DMS 273 (cell line): Measurements from ENCODE around the gene SPSB4.
A peak's percentile ranks its signal among the peaks of the same experiment; 100 is the strongest.

Experiments
- DNase-seq: peaks from one replicate; lab custom pipeline; 2025; ENCODE audit not compliant: unreplicated experiment; lab: John Stamatoyannopoulos, UW

The SPSB4 gene

DNA sequence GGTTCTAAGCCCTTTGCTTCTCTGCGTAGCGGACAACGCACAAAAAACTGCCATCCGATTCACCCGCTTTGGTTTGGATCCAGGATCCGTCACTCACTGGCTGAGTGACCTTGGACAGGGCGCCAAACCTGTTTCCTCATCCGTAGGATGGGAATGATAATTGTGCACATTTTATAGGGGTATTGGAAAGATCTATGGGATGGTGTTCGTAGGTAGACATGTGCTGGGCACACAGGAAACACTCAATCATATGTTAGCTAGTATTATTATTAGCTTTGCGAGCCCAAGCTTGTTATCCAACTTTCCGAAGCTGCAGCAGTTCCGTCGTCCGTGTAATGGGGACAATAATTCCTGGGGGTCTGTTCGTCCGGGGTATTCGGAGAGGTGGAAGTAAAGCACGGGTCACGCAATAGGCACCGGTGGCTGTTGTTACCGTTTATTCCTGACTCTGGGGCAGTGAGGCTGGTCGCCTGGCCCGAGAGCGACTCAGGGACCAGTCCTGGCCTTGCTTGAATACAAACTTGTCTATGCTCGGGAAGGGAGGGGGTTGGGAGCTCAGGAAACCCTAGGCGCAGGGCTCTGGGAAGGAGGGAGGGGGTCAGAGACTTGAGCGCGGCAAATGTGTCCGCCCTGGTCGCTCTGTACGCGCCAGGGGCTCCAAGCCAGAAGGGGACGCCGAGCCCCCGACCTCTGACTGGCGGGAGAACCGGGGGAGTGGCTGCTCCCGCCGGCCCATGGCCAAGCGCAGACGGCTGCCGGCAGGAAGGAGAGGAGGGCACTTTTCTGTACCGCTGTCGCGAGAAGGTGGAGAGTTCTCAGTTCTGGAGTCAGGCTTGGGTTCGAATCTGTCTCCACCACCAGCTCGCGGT is 1.3 kb downstream of the SPSB4 start:
- peak; percentile 75 for DNase-seq

DNA sequence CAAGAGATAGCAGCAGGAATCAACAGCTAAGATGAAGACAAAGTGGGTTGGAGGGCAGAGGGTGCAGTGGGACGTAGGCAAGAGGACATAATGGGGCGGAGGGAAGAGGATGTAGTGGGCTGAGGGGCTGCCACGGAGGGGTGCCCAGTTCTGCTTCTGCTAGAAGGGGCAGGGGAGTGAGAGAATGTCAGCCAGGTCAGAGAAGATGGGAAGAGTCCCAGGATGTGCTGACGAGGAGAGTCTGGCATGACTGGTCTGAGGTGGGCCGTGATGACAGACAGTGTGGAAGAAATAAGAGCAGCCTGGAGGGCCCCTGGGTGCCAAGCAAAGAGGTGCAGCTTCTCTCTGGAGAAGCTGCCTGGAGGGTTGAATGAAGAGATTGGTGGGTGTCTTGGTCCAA is 4.0 kb downstream of the SPSB4 start:
- DNase-seq, result no peak

DNA sequence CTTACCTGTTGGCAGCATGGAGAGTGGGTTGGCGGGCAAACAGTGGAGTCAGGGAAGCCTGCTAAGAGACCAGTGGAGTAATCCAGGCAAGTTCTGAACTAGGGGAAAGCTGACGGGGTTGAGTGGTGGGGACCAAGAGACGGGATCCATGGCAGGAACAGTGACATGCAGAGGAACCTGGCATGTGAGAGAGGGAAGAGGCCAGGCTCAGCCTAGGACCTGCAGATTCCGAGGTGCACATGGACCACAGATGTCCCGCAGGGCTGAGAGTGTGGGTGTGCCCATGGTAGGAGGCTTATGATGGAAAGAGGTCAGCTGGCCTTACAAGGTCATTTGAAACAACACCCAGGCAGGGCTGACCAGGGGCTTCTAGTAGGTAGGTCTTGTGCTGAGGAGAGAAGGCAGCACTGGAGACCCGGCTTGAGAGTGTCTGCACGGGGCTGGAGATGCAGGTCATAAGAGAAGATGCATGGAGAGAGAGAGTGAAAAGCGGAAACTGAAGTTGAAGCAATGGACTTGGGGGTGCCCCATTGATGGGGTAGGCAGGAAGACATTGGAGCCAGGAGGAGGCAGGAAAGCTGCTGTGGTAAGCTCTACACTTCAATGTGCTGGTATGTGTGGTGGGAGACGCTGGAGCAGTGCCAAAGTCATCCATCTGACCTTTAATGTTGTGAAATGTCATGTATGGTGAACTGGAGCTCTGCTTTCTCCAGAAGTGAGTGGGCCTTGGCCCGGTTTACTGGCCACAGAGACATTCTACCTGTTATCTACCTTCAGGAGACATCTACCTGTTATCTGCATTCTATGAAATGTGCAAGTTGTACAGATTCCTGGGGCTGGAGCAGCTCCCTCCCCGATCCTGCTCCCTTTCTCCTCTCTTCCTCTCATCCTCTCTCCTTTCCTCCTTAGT is 4.6 kb downstream of the SPSB4 start:
- no peak for DNase-seq

DNA sequence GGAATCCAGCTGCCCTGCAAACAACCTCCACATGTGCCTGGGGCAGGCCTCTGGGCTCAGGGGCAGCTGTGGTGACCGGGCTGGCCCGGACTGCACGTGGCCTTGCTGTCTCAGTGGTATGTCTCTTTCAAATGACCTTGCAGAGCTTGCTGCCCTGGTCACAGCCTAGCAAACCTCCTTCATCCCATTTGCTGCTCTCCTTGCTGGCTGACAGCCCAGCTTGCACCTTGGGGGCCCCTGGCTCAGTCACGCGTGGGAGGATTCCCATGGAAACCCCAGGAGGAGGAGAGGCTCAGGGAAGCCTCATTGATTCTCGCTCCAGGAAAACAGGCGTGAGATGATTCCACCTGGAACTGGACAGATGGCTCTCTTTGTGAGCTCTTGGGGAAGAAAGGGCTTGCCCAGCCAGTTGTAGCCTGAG is 5.6 kb downstream of the SPSB4 start:
- DNase-seq, result peak; percentile 92

DNA sequence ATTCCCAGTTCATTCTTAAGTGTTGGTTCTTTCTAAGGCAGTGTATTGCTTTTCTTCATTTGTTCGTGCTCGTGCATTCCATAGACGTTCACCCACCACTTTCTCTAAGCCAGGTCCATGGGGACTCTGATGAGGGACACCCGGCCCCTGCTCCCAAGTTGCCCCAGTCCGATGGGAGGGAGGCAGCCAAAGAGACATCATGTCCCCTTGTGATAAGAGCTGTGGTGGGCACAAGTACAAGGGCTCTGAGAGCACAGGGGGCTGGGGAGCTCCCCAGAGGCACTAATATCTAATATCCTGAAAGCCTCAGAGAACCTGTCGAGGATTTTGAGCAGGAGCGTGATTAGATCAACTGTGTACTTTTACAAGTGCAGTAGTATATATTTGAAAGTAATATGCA is 6.3 kb downstream of the SPSB4 start:
- no peak for DNase-seq

DNA sequence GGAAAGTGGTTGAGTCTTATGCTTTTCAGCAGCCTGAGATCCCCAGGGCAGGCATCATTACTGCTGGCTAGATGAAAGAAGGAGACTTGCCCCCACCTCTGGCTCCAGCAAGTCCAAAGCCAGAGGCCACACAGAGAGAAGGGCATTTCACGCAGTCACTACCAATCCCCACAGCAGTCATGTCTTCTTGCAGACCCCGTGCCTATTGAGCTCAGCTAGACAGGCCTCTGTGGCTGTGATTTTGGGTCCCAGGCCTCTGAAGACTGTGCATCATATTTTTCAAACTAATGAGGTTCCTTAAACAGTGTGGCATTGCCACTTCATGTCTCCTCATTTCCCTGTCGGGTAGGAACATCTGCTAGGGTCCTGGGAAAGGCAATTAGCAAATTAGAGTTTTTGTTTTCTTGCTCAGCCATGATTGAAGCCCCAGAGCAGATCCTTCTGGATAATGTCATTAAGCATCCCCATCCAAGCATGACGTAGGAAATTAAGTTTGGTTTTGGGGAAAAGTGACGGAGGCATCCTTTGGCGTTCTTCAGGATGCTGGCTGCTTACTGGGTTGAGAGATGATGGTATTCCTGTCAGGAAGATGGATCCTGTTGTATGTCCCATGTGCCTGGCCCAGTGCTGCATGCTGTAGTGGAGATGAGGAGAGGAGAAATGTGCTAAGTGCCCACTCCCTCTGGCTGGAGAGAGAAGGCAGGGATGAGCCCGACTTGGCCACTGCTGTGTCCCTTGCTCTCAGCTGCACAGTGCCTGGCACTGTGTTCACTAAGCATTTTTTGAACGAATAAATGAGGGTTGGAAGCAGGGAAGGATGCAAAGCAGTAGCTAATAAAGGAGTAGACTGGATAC is 7.0 kb downstream of the SPSB4 start:
- DNase-seq, result peak; percentile 53

DNA sequence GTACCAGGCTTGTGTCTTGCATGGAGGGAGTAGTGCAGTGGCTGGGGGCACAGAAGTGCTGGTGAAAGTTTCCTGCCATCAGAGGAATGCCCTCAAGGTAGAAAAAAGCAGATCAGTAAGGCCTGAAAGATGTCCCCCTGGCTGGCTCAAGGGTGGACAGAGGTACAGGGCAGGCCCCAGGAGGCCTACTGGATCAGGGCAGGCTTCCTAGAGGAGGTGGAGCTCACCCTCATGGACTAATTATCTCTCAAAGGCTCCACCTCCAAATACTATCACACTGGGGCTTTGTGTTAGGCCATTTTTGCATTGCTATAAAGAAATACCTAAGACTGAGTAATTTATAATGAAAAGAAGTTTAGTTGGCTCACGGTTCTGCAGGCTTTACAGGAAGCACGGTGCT is 7.8 kb downstream of the SPSB4 start:
- DNase-seq, result no peak

DNA sequence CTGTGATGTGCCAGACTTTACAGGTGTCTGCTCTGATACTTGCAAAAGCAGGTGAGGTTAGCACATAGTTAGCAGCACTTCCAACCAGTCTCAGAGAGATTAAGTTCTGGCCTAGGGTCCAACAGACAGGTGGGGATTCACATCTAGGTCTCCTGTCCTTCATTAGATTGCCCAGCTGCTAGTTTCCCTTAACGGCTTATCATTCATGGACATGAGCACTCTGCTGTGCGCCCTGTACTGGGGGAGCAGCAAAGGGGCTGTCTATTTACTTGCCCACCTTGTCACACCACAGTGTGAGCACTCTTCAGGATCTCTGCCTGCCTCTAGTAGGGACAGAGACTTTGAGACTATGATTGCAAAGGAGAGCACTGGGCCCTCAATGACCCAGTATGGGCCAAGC is 8.7 kb downstream of the SPSB4 start:
- no peak for DNase-seq

DNA sequence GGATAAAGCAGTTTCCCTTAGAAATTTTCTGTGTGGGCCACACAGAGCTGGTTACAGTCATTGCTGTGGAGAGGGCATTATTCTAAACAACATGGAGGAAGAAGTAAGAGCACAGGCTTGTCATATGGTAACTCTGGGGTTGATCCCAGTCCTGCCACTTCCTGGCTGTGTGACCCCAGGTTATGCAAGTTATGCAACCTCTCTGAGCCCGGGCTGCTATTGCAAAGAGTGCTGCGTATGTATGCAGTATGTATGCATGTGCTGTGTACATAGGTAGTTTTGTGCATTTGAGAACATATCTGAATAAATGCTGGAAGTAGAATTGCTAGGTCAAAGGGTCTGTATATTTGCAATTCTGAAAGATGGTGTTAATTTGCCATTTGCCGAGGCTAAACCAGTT is 9.2 kb downstream of the SPSB4 start:
- no peak for DNase-seq

DNA sequence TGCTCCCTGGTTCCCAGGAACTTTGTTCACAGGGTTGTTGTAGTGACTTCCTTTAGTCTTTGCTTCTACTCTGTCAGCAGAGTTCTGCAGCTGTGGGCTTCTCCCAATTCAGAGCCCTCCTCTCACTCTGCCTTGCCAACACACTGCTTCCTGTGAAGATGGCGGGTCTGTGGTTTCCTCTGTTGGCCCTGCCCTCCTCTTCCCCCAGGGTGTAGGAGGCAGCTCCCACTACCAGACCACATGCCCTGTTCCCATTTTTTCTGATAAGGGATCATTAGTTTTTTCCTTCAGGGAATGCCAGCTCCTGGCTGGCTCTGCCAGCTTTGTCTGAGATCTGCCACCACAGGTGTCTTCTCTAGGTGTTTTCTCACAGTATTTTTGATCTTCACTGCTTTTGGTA is 12.7 kb downstream of the SPSB4 start:
- DNase-seq, result no peak

DNA sequence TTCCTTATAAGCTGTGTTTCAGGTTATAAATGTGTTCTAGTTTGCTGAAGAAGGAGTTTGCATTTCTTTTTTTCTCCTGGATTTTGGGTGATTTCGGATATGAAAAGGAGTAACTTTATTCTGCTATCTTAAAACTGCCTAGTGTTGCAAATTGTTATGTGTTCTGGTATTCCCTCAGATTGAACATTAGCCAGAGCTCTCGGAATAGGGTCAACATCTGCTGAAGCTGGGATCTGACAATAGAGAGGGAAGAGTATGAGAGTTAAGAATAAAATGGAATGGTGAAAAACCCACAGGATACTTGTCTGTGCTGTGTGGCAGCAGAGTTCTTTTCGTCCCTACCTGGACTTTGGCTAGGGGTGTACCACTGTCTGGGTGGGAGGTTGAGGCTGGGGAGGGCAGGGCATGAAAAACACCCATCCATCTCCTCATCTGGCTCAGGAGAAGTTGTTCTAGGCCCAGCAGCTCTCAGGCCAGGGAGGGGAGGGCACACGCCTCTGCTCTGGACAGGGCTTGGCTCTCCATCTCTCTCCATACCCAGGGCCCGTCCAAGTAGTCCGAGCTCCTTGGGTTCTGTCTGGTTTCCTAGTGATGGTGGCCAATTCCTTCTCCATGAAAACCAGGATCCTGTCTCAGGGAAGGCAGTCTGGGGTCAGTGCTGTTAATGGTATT is 13.2 kb downstream of the SPSB4 start:
- no peak for DNase-seq

DNA sequence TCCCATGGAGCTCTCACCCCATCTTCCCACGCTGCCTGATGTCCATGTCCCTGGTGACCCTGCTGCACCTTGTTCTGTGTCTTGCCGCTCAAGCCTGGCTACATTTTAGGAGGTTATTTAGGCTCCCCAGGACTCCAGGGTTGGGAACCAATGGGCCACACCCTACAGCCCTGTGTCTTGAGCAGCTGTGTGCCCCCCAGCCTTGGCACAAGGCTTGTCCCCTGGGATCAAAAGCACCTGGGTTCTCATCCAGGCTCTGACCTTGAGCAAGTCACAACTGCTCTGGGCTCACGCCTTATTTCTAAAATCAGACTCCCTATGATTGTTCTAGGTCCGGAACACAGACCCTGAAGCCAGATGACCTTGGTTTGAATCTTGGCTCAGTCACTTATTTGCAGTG is 14.1 kb downstream of the SPSB4 start:
- no peak for DNase-seq

DNA sequence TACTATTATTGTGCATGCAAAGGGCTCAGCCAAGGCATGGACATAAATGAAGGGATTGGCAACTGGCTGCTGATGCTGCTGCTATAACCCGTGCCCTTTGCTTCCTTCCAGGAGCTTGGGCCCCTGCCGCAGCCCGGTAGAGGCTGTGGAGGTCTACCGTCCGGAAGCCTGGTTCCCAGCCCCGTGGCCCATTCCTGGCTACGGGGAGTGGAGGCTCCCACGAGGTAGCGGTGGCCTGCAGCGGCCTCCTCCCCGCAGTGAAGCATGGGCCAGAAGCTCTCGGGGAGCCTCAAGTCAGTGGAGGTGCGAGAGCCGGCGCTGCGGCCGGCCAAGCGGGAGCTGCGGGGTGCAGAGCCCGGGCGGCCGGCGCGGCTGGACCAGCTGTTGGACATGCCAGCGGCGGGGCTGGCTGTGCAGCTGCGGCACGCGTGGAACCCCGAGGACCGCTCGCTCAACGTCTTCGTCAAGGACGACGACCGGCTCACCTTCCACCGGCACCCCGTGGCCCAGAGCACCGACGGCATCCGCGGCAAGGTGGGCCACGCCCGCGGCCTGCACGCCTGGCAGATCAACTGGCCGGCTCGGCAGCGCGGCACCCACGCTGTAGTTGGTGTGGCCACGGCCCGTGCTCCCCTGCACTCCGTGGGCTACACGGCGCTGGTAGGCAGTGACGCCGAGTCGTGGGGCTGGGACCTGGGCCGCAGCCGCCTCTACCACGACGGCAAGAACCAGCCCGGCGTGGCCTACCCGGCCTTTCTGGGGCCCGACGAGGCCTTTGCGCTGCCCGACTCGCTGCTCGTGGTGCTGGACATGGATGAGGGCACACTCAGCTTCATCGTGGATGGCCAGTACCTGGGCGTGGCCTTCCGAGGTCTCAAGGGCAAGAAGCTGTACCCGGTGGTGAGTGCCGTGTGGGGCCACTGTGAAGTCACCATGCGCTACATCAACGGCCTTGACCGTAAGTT is 15.0 kb downstream of the SPSB4 start:
- no peak for DNase-seq

DNA sequence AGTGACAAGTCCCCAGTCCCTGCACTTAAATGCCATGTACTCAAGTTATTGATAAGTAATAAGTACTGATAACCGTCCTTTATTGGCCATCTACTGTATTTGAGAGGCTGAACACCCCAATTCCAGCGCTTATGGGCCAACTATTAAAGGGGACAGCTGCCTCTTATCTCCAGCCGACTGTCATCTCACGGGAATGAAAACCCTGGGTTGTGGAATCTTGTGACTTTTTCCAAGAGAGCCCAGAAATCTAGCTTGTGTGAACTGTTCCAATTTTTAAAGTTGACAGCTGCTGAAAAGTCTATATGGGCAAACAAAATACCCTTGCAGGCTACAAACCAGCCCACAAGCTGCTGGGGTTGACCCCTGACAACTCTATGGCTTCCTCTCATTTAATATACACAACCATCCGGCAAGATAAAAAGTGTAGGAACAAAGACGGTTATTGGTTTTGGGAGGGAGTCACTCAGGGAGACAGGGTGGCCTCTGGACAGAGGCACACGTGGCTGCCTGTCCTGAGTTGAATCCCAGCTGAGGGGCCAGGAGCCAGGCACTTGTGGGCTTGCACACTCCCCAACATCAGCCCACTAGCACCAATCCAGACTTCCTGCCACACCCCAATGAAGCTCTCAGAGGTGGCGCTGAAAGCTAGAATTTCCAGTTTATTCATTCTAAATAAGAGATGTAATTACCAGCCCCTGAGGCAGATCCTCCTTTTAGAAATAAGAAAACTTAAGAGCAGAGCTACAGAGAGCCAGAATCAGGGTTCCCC is 16.2 kb downstream of the SPSB4 start:
- DNase-seq, result no peak

DNA sequence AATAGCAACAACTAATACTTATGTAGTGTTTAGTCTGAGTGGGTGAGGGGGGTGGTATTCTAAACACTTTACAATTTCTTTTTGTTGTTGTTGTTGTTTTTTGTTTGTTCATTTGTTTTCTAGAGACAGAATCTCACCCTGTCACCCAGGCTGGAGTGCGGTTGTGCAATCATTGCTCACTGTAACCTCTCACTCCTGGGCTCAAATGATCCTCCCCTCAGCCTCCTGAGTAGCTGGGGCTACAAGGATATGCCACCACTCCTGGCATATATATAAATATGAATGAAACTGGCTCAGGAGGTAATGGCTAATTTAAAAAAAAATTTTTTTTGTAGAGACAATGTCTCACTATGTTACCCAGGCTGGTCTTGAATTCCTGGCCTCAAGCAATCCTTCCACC is 19.1 kb downstream of the SPSB4 start:
- DNase-seq, result no peak

DNA sequence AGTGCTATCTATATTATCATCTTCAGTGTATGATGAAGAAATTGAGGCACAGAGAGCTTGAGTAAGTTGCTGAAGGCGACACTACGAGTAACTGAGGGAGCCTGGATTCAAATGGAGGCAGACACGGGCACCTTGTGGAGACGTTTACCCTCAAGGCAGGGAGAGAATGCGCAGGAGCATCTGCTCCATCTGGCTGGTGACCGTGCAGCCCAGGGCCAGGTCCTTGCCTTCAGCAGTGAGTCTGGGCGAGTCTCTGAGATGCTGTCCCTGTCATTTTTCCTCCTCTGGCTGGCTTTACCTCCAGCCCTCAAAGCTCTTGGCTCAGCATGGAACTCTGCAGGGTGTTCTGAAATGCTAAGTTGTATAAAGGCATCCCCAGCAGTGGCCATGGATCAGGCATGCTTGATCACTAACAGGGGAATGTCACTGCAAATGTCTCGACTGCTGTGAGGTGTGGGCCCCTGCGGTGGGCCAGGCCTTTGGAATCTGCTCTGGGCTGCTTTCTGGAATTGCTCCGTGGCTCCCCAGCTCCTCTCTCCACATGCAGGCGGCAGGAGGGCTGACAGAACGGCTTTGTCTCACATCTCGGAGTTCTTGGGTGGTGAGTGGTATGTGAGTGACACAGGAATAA is 19.7 kb downstream of the SPSB4 start:
- DNase-seq, result no peak

DNA sequence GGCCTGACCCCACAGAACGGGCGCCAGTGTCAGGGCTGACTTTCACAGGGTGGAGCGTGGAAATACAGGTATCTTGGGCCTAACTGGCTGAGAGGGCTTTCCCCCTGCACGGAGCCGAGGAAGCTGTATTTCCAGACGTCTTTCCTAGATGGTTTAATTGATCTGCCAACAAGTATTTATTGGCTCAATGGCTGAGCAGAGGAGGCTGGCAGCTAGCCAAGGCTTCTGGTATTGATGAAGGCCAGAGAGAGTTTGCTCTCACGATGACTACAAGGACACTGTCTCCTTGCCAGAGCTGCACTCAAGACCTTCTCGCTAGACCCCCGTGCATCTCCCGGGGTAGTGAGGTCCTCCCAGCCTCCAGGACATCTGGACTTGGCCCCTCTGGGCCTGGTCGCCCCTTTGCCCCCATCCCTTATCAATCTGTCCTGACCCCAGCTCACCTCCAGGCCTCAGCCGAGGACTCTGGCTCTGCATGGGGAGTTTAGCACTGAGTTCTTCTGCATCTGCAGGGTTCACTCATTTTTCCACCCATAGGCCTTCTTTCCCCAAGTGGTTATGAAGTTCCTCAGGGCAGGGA is 20.6 kb downstream of the SPSB4 start:
- peak; percentile 35 for DNase-seq

DNA sequence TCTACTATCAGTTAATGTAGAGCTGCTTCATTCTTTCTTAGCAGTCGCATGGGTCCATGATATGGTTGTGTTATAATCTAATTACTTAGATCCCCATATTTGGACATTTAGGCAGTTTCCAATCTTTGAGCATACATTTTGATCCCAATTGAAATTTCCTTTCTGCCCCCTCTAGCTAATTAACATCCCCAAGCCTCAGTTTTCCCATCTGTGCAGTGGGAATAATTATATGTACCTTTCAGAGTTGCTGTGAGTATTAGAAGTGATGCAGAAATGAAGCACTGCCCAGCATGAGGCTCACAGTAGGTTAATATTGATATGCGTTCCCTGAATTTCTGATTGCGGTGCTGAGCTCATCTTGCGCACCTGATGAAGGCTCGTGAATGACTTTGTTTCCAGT is 21.8 kb downstream of the SPSB4 start:
- DNase-seq, result no peak
